ENCODE measurements around the gene ADRA1B. TPM values are rescaled to one million over a fixed set of nuclear protein-coding genes. Genes with fewer than 3 reads are reported as not detected.

The ADRA1B gene

DNA sequence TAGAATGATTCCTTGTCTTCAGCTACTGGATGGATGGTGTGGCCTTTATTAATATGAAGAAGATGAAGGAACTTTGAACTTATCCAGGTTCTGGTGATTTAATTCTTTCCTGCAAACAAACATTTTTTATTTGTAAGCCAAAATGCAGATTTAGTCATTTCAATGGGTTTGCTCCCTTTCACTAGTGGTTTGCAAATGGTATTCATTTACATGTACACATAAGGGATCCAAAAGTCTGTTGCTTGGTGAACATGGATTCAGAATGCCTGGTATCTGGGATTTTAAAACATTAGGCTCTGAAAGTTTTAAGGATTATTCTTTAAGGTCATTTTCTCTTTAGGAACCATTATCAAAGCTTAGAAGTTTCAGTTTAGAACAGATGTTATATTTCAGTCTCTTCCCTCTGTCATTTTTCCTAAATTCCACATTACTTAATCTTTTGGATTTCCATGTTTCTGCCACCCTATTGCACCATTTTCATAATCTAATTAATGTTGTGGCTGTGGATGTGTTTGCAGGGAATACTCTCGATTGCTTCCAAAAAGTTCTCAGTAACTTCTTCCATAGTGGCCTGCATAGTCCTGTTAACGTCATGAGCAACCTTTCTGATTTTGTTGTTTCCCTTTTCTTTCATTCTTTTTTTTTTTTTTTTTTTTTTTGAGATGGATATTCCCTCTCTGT, 102.8 kb downstream of the ADRA1B start:
- Histone ChIP-seq H3K4me1 (ENCODE audit: control insufficient read depth, low read depth, low read length) (no peaks in the 10 kb centered on the region), H3K27me3 (ENCODE audit: insufficient read depth, low read length, poor library complexity) (no peaks in the 10 kb centered on the region), H2BK15ac (replicated peaks; ENCODE audit: low read depth) (no peak overlapping the region), H3K4me3 (ENCODE audit: low read length) (no peak overlapping the region), H3K36me3 (ENCODE audit: control insufficient read depth, insufficient read depth, low read length) (peaks cover 3% of the 10 kb centered on the region), H2BK5ac (ENCODE audit: low read length) (no peak overlapping the region), H3K9ac (ENCODE audit: low read length) (no peak overlapping the region), H3K4me2 (ENCODE audit: low read length) (no peak overlapping the region), H3K27ac (ENCODE audit: low read depth, low read length) (no peak overlapping the region), H3K79me1 (ENCODE audit: low read length) (peaks cover 8% of the 10 kb centered on the region), H3K23ac (ENCODE audit: low read length) (no peak overlapping the region), H2AK5ac (ENCODE audit: low read length) (no peak overlapping the region), H3K79me2 (ENCODE audit: control insufficient read depth, insufficient read depth, low read length) (peaks cover 1% of the 10 kb centered on the region), H3K18ac (ENCODE audit: low read length) (no peak overlapping the region), H4K8ac (ENCODE audit: low read depth, low read length) (no peak overlapping the region), H3K4ac (ENCODE audit: low read depth, low read length) (no peak overlapping the region), H2BK120ac (ENCODE audit: low read depth, low read length) (no peak overlapping the region), H3K56ac (ENCODE audit: low read length) (no peak overlapping the region), H4K5ac (ENCODE audit: low read length) (no peak overlapping the region)
- WGBS (ENCODE audit: extremely low coverage, insufficient coverage, low lambda C conversion rate), result no CpG with 5 or more reads among the region's 2 CpGs
- DNase-seq, result no peak

DNA sequence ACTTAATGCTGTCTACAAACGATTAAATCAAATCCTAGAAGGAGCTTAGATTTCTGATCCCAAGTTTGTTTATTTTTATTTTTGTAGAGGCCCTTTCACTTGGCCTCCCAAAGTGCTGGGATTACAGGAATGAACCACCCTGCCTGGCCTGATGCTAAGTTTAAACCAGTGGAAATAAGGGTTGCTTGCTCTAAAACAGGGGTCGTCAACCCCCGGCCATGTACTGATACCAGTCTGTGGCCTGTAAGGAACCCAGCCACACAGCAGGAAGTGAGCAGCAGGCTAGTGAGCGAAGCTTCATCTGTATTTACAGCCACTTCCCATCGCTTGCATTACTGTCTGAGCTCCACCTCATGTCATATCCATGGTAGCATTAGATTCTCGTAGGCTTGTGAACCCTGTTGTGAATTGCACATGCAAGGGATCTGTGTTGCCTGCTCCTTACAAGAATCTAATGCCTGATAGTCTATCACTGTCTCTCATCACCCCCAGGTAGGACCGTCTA, 104.0 kb downstream of the ADRA1B start:
- Histone ChIP-seq H3K27me3 (ENCODE audit: insufficient read depth, low read length, poor library complexity) (no peaks in the 10 kb centered on the region), H3K18ac (ENCODE audit: low read length) (no peak overlapping the region), H3K23ac (ENCODE audit: low read length) (no peak overlapping the region), H2AK5ac (ENCODE audit: low read length) (no peak overlapping the region), H3K9ac (ENCODE audit: low read length) (no peak overlapping the region), H2BK5ac (ENCODE audit: low read length) (no peak overlapping the region), H3K4me2 (ENCODE audit: low read length) (no peak overlapping the region), H3K56ac (ENCODE audit: low read length) (no peak overlapping the region), H4K8ac (ENCODE audit: low read depth, low read length) (no peak overlapping the region), H3K36me3 (ENCODE audit: control insufficient read depth, insufficient read depth, low read length) (peaks cover 3% of the 10 kb centered on the region), H3K4me1 (ENCODE audit: control insufficient read depth, low read depth, low read length) (no peaks in the 10 kb centered on the region), H2BK15ac (replicated peaks; ENCODE audit: low read depth) (no peak overlapping the region), H3K4ac (ENCODE audit: low read depth, low read length) (no peak overlapping the region), H3K27ac (ENCODE audit: low read depth, low read length) (no peak overlapping the region), H4K5ac (ENCODE audit: low read length) (no peak overlapping the region), H3K79me2 (ENCODE audit: control insufficient read depth, insufficient read depth, low read length) (peaks cover 1% of the 10 kb centered on the region), H3K79me1 (ENCODE audit: low read length) (peaks cover 7% of the 10 kb centered on the region), H2BK120ac (ENCODE audit: low read depth, low read length) (no peak overlapping the region), H3K4me3 (ENCODE audit: low read length) (no peak overlapping the region)
- DNase-seq, result no peak
- WGBS (ENCODE audit: extremely low coverage, insufficient coverage, low lambda C conversion rate), result no CpG with 5 or more reads among the region's 7 CpGs

DNA sequence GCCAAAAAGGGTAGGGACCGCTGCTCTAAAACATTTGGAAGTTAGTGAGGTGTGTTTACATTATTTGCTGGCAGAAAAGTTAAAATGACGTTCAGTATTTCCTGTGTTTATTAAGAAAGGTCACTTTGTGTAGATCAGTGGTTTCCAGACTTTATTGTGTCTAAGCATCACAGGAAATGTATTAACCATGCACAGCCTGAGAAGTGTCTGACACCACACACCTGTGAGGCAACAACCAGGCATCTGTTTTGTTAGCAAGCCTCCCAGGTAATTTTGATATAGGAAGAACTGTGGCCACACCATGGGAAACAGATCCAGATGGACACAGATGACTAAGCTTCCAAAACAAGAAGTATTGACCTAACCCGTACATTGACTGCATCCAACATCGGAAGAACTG, 104.7 kb downstream of the ADRA1B start:
- Histone ChIP-seq H3K79me2 (ENCODE audit: control insufficient read depth, insufficient read depth, low read length) (peaks cover 3% of the 10 kb centered on the region), H2BK15ac (replicated peaks; ENCODE audit: low read depth) (no peak overlapping the region), H2BK5ac (ENCODE audit: low read length) (no peak overlapping the region), H3K4me1 (ENCODE audit: control insufficient read depth, low read depth, low read length) (no peaks in the 10 kb centered on the region), H3K4me3 (ENCODE audit: low read length) (no peak overlapping the region), H3K23ac (ENCODE audit: low read length) (no peak overlapping the region), H3K56ac (ENCODE audit: low read length) (no peak overlapping the region), H3K79me1 (ENCODE audit: low read length) (peaks cover 7% of the 10 kb centered on the region), H2AK5ac (ENCODE audit: low read length) (no peak overlapping the region), H3K4me2 (ENCODE audit: low read length) (no peak overlapping the region), H3K18ac (ENCODE audit: low read length) (no peak overlapping the region), H3K36me3 (ENCODE audit: control insufficient read depth, insufficient read depth, low read length) (peaks cover 3% of the 10 kb centered on the region), H3K4ac (ENCODE audit: low read depth, low read length) (no peak overlapping the region), H3K27ac (ENCODE audit: low read depth, low read length) (no peak overlapping the region), H4K8ac (ENCODE audit: low read depth, low read length) (no peak overlapping the region), H3K9ac (ENCODE audit: low read length) (no peak overlapping the region), H3K27me3 (ENCODE audit: insufficient read depth, low read length, poor library complexity) (no peaks in the 10 kb centered on the region), H4K5ac (ENCODE audit: low read length) (no peak overlapping the region), H2BK120ac (ENCODE audit: low read depth, low read length) (no peak overlapping the region)
- DNase-seq, result no peak
- WGBS (ENCODE audit: extremely low coverage, insufficient coverage, low lambda C conversion rate), result no CpG with 5 or more reads among the region's 4 CpGs

DNA sequence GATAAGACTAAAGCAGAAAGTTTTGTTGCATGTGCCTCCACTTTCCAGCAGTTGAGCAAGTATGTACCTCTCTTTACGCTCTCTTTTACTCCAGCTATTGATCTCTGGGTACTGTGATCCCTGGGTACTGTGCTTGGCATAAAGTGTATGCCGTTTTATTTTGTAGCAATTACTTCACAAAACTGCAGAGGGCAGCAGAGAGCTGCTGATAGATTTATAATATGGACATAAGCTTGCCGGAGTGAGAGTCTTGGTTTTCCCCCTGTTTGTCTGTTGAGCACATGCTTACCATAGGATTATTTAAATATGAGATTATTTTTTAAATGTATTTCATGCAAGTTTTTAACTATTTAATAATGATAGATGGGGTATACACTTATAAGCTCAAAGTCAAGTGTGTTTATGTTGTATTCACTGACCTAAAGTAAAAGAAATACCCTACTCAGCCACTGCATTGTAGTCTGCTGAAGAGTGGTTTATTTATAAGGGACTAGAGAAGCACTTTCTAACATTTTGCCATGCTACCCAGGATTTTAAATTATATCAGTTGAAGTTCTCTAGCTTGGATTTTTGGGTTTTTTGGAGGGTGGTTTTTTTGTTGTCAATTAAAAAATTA, 105.7 kb downstream of the ADRA1B start:
- Histone ChIP-seq H3K4me2 (ENCODE audit: low read length) (no peak overlapping the region), H3K9ac (ENCODE audit: low read length) (no peak overlapping the region), H2BK15ac (replicated peaks; ENCODE audit: low read depth) (no peak overlapping the region), H2BK120ac (ENCODE audit: low read depth, low read length) (no peak overlapping the region), H2BK5ac (ENCODE audit: low read length) (no peak overlapping the region), H3K27ac (ENCODE audit: low read depth, low read length) (no peak overlapping the region), H4K5ac (ENCODE audit: low read length) (no peak overlapping the region), H3K4me1 (ENCODE audit: control insufficient read depth, low read depth, low read length) (no peaks in the 10 kb centered on the region), H3K4ac (ENCODE audit: low read depth, low read length) (no peak overlapping the region), H3K56ac (ENCODE audit: low read length) (no peak overlapping the region), H3K79me2 (ENCODE audit: control insufficient read depth, insufficient read depth, low read length) (peaks cover 3% of the 10 kb centered on the region), H3K27me3 (ENCODE audit: insufficient read depth, low read length, poor library complexity) (no peaks in the 10 kb centered on the region), H3K79me1 (ENCODE audit: low read length) (peaks cover 6% of the 10 kb centered on the region), H3K36me3 (ENCODE audit: control insufficient read depth, insufficient read depth, low read length) (peaks cover 3% of the 10 kb centered on the region), H2AK5ac (ENCODE audit: low read length) (no peak overlapping the region), H3K4me3 (ENCODE audit: low read length) (no peak overlapping the region), H3K23ac (ENCODE audit: low read length) (no peak overlapping the region), H4K8ac (ENCODE audit: low read depth, low read length) (no peak overlapping the region), H3K18ac (ENCODE audit: low read length) (no peak overlapping the region)
- peak; percentile 62 for DNase-seq
- no CpG with 5 or more reads among the region's 3 CpGs for WGBS (ENCODE audit: extremely low coverage, insufficient coverage, low lambda C conversion rate)

Small RNA genes within 50 kb of the gene (small RNA-seq; reads per million reads assigned to genes)
- gene RF00019 (ENCODE audit: insufficient read depth), result not detected

Measured in mesendoderm (in vitro differentiated cells).